ENCODE measurements around the gene SFT2D1.

SFT2D1 gene

DNA sequence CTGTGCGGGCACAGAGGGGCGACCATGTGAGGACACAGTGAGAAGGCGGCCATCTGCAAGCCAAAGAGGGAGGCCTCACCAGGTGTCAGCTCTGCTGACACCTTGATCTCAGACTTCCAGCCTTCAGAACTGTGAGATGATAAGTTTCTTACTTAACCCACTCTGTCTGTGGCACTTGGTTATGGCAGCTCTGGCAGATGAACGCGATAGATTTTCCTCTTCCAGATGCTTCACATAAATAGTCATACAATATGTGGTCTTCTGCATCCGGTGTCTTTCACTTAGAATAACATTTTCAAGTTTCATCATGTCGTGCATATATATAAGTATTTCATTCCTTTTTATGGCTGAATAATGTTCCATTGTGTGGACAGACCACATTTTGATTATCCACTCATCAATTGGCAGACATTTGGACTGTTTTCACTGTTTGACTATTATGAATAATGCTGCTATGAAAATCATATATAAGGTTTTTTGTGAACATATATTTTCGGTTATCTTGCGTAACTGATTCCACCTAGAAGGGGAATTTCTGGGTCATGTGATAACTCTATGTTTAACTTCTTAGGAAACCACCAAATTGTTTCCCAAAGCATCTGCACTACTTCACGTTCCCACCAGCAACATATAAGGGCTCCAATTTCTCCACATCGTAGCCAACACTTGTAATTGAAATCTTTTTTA lies 64.3 kb downstream of the SFT2D1 start:
- DNase-seq (ENCODE audit: low read depth in 2 of 2), result no peak

DNA sequence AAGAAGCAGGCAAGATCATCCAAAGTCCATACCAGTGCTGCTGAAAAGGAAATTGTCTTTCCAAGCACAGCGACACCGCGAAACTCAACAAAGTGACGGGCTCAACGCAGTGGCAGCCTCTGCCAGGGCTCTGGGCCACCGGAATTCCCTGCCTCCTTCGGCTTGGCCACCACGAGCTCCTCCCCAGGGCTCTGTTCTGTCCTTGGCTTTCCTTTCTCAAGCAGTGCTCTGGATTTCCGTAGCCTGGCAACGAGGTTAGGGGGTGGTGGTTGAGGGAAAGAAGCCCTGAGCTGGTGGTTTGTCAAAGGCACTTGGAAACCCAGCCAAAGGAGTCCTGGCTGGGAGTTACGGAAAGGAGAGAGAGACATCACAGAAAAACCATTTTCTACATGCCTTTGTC lies 65.3 kb downstream of the SFT2D1 start:
- no peak for DNase-seq (ENCODE audit: low read depth in 2 of 2)

DNA sequence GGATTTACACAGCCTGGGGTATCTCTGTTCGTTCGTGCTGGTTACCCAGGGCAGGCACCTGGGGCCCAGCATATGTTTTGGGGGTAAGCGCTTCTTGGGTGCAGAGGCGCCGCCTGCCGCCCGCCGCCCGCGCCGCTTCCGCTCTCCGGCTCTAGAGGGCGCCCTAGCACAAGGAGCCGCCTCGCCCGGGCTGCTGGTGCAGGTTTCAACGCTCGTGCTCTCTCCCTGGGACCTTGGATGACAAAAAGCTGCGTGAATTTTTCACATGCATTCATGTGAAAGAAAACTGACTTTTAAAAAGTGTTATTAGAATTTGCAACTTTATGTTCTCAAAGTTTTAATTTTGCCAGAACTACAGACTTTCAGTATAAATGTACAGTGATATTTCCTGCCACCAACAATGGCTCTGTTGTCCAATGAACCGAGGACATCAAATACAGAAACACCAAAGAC lies 66.6 kb downstream of the SFT2D1 start:
- peak; percentile 73 to 81 for DNase-seq (ENCODE audit: low read depth in 2 of 2)

DNA sequence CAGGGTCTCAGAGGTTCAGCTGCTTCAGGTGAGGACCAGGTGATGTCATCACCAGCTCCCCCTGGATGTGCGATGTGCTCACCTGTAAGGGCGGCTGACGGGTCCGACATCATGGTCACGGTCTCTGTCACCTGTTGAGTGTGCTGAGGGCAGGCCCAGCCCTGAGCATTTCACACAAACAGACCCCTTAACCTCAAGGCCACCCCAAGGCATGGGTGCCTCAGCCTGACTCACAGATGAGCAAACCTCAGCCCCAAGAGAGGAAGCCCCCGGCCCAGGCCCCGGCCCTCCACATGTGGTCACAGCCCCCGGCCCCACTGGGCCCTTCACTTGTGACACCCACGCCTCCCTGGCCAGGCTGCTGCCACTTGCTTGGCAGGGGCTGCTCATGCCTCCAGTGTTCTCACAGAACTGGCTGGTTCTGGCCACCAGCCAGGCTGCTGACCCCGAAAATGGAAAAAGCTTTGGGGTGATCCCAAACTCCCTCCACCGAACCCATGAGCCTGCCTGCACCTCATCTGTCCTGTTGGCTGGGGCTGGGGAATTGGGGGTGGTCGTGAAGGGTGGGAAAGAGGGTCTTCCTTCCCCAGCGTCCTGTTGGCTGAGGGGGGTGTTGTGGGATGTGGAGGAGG lies 67.5 kb downstream of the SFT2D1 start:
- no peak for DNase-seq (ENCODE audit: low read depth in 2 of 2)

DNA sequence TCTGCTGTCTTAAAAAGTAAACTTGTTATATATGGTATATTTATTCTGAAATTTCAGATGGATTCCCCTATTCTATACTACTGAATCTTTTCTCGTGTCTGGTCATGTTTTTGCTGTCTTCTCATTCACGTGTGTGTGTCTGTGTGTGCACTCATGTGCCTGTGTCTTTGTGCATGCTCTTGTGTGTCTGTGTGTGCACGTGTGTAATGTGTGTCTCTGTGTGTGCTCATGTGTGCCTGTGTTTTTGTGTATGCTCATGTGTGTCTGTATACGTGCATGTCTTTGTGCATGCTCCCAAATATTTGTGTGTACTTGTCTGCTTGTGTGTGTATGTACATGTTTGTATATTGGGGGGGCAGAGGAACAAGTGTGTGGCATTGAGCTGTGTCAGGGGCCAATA lies 68.2 kb downstream of the SFT2D1 start:
- no peak for DNase-seq (ENCODE audit: low read depth in 2 of 2)

DNA sequence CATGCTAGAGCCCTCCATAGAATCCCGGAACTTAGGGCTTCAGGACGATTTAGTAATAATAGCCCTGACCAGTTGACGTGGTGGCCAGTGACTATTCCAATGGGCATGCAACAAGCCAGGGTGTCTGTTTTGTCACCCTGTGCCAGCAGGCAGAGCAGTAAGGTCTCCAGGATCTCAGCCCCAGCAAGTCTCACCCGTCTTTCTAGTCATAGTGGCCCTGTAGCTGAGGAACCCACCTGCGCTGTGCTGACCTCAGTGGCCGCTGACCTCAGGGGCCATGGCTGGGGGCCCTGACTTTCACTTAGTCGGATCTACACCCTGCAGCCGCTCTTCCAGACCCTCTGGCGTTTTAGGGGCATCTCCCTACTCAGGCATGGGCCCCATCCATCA lies 71.0 kb downstream of the SFT2D1 start:
- no peak for DNase-seq (ENCODE audit: low read depth in 2 of 2)

DNA sequence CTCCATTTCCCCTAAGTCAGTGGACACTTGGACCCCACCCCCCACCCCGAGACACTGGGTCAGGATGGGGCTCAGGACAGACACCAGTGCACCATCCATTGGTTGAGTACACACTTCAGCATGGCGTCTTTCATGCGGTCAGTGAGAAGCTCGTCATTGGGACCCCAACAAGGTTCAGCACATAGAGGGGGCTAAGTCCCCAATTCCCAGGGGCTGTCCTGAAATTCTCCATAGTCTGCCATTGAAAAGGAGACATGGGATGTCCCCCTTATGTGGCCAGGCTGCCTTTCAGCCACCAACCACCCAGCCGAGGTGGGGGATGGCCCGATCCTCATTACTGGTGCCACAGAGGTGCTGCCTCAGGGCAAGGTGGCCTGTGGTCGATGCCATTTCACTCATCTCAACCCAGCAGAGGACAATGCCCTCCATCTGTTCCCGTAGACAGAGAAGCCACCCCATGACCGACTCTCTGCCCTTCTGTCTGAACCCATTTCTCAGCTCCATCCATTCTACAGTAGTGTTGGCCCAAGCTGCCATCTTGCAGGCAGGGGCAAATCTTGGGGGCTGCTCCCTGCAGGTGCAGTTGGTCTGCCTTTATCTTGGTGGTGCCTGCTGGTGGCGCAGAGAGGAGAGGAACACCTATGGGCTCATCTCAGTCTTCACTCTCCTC lies 71.5 kb downstream of the SFT2D1 start:
- DNase-seq (ENCODE audit: low read depth in 2 of 2), result no peak
